Endothelial cell of umbilical vein (primary cell): ENCODE data around the gene TBXT.

ENCODE experiments used
- EZH2 ChIP-seq: IDR thresholded peaks from 2 replicates; pipeline ENCODE4 v1.6.1; 2012; ENCODE audit warnings: borderline replicate concordance, low read depth, mild to moderate bottlenecking, moderate library complexity, low read length, inconsistent platforms; ENCODE audit not compliant: severe bottlenecking
- FOS ChIP-seq: IDR thresholded peaks from 2 replicates; pipeline ENCODE4 v1.6.1; 2011; ENCODE audit warnings: mild to moderate bottlenecking, low read length, moderate library complexity, borderline replicate concordance; ENCODE audit not compliant: insufficient read depth
- MAX ChIP-seq: IDR thresholded peaks from 2 replicates; pipeline ENCODE4 v1.6.1; 2011; ENCODE audit not compliant: insufficient read depth, insufficient read length
- MYC ChIP-seq: IDR thresholded peaks from one replicate; pipeline ENCODE4 v1.6.1; 2011; ENCODE audit warnings: mild to moderate bottlenecking, low read depth, low read length
- POLR2A ChIP-seq: IDR thresholded peaks from 2 replicates; pipeline ENCODE4 v1.6.1; 2012; ENCODE audit warnings: low read depth, mild to moderate bottlenecking, control low read depth, low read length
- TF ChIP-seq, protein P1 (sequence below), 2 donors: IDR thresholded peaks; 1 replicate in 1 of 2; 2 replicates in 1 of 2; pipeline ENCODE4 v1.5.1; 2011; ENCODE audit warnings: low read length in 2 of 2, mild to moderate bottlenecking in 2 of 2, moderate library complexity in 2 of 2, control low read depth in 1 of 2, inconsistent platforms in 1 of 2, low read depth in 1 of 2; ENCODE audit not compliant: insufficient read depth in 1 of 2; ENCODE audit errors: extremely low read depth in 1 of 2

- TF ChIP-seq, protein P1, sequence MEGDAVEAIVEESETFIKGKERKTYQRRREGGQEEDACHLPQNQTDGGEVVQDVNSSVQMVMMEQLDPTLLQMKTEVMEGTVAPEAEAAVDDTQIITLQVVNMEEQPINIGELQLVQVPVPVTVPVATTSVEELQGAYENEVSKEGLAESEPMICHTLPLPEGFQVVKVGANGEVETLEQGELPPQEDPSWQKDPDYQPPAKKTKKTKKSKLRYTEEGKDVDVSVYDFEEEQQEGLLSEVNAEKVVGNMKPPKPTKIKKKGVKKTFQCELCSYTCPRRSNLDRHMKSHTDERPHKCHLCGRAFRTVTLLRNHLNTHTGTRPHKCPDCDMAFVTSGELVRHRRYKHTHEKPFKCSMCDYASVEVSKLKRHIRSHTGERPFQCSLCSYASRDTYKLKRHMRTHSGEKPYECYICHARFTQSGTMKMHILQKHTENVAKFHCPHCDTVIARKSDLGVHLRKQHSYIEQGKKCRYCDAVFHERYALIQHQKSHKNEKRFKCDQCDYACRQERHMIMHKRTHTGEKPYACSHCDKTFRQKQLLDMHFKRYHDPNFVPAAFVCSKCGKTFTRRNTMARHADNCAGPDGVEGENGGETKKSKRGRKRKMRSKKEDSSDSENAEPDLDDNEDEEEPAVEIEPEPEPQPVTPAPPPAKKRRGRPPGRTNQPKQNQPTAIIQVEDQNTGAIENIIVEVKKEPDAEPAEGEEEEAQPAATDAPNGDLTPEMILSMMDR (IDR thresholded peaks at IDR 0.05; ENCODE audit: extremely low read depth in 1 of 2, insufficient read depth in 1 of 2, low read depth in 1 of 2, low read length in 2 of 2): no peak
- TF ChIP-seq MAX (no peak), EZH2 (no peak), MYC (no peak), POLR2A (no peak), FOS (no peak)
Measured at GRCh38 chr6:166112580-166112979, 55.1 kb downstream of the TBXT start.
